ENCODE measurements around the gene UBE2D2.

DNA sequence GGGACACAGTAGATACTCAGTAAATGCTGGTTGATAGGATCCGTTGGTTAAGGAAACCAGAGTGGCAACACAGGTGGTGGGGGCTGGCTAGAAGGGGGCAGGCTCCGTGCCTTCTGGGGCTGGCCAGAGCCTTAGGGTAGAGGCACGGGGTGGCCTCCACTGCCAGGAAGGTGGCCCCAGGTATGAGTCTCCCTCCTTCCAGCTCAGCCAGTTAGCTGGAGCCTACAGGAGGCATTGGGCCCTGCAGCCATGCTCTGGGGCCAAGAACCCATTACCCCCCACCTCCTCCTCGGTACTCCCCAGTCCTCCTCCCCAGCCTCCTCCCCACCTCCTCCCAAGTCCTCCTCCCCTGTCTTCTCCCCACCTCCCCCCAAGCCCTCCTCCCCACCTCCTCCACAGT lies 114.7 kb downstream of the UBE2D2 start:
- TF ChIP-seq POLR2AphosphoS5 (IDR thresholded peaks at IDR 0.05; ENCODE audit: low read depth, low read length) (no peak), POLR2A (IDR thresholded peaks at IDR 0.05; ENCODE audit: low read depth, low read length) (no peak)

Data from GM12892 (cell line).